HepG2 (cell line): Measurements from ENCODE around the gene CSDE1. TPM values are rescaled to one million over a fixed set of nuclear protein-coding genes. Genes with fewer than 3 reads are reported as not detected.

Source experiments
- AHR ChIP-seq: IDR thresholded peaks from 2 replicates; pipeline ENCODE4 v1.6.1; 2018; ENCODE audit warnings: missing genetic modification reagents, missing compliant biosample characterization
- DR1 ChIP-seq: sonication (generic); formaldehyde crosslinking; IDR thresholded peaks from 2 replicates; pipeline ENCODE4 v1.8.0; 2021; ENCODE audit warnings: mild to moderate bottlenecking, missing genetic modification reagents, inconsistent platforms
- FOXO4 ChIP-seq: sonication (generic); formaldehyde crosslinking; conservative IDR thresholded peaks from 2 replicates; pipeline ENCODE4 v1.8.1; 2023; ENCODE audit warnings: missing genetic modification reagents
- HNF4A ChIP-seq: sonication (generic); formaldehyde crosslinking; IDR thresholded peaks from 2 replicates; pipeline ENCODE4 v1.4.0; 2020; ENCODE audit warnings: missing genetic modification reagents
- KLF16 ChIP-seq, 2 experiments: sonication (generic) in 1 of 2; formaldehyde crosslinking in 1 of 2; IDR thresholded peaks; 2 replicates each; pipeline versions ENCODE4 v1.6.1 to v1.8.0; 2016 to 2023; ENCODE audit warnings: missing genetic modification reagents in 2 of 2, missing compliant biosample characterization in 1 of 2
- KMT2B ChIP-seq: IDR thresholded peaks from 2 replicates; pipeline ENCODE4 v1.6.1; 2016; ENCODE audit warnings: missing genetic modification reagents, missing compliant biosample characterization
- MAFF ChIP-seq: IDR thresholded peaks from 2 replicates; pipeline ENCODE4 v1.6.1; 2011; ENCODE audit warnings: low read depth, low read length, improper control_type of control experiment
- NFE2L1 ChIP-seq: sonication (generic); formaldehyde crosslinking; IDR thresholded peaks from 2 replicates; pipeline ENCODE4 v1.4.0; 2020; ENCODE audit warnings: missing genetic modification reagents, mild to moderate bottlenecking, borderline replicate concordance
- THAP11 ChIP-seq: IDR thresholded peaks from 2 replicates; pipeline ENCODE4 v1.6.1; 2016; ENCODE audit warnings: missing biosample characterization, missing genetic modification reagents
- THRA ChIP-seq: sonication (generic); formaldehyde crosslinking; IDR thresholded peaks from 2 replicates; pipeline ENCODE4 v1.4.0; 2020; ENCODE audit warnings: missing genetic modification reagents, borderline replicate concordance
- ZFY ChIP-seq: sonication (generic); formaldehyde crosslinking; IDR thresholded peaks from 2 replicates; pipeline ENCODE4 v1.4.0; 2020; ENCODE audit warnings: missing genetic modification reagents
- ZHX1 ChIP-seq: sonication (generic); formaldehyde crosslinking; IDR thresholded peaks from 2 replicates; pipeline ENCODE4 v1.8.1; 2022; ENCODE audit warnings: low read depth, mild to moderate bottlenecking, missing genetic modification reagents
- ZNF552 ChIP-seq: sonication (generic); formaldehyde crosslinking; IDR thresholded peaks from 2 replicates; pipeline ENCODE4 v1.9.0; 2022; ENCODE audit warnings: missing genetic modification reagents, mild to moderate bottlenecking, borderline replicate concordance
- ZNF563 ChIP-seq: sonication (generic); formaldehyde crosslinking; IDR thresholded peaks from 2 replicates; pipeline ENCODE4 v1.8.0; 2022; ENCODE audit warnings: mild to moderate bottlenecking, moderate library complexity, missing genetic modification reagents
- ZNF816 ChIP-seq: sonication (generic); formaldehyde crosslinking; IDR thresholded peaks from 2 replicates; pipeline ENCODE4 v1.8.0; 2022; ENCODE audit warnings: missing genetic modification reagents, mild to moderate bottlenecking, borderline replicate concordance
- ZZZ3 ChIP-seq: sonication (generic); formaldehyde crosslinking; IDR thresholded peaks from 2 replicates; pipeline ENCODE4 v1.4.0; 2020; ENCODE audit warnings: missing genetic modification reagents, mild to moderate bottlenecking, borderline replicate concordance
- polyA plus RNA-seq, 8 experiments: library from polyadenylated mRNA; depleted of rRNA in 3 of 8; stranded (reverse) in 7 of 8; unstranded in 1 of 8; fragments of >200 nt; fragmentation: Illumina TruSeq in 4 of 8; extraction: Trizol in 4 of 8; gene quantifications; 2 replicates each; pipeline versions ENCODE4 v1.2.1 to v1.2.3, GENCODE V29; 2011 to 2016; ENCODE audit warnings: low read depth in 4 of 8, missing spikeins in 1 of 8, mixed read lengths in 1 of 8; ENCODE audit not compliant: insufficient read depth in 1 of 8
- total RNA-seq, 5 experiments: library from RNA; depleted of rRNA; stranded (reverse); fragments of >200 nt; fragmentation: Illumina TruSeq; extraction: Trizol; gene quantifications; 2 replicates each; pipeline ENCODE4 v1.2.3, GENCODE V29; 2016; ENCODE audit warnings: low read depth in 1 of 5
- TF ChIP-seq, protein P1 (sequence below): IDR thresholded peaks from 2 replicates; pipeline ENCODE4 v1.6.1; 2016; ENCODE audit warnings: missing biosample characterization, missing genetic modification reagents, low read depth
- TF ChIP-seq, protein P2 (sequence below): IDR thresholded peaks from 2 replicates; pipeline ENCODE4 v1.6.1; 2016
- TF ChIP-seq, protein P3 (sequence below): sonication (generic); formaldehyde crosslinking; IDR thresholded peaks from 2 replicates; pipeline ENCODE4 v1.4.0; 2020; ENCODE audit warnings: mild to moderate bottlenecking, missing genetic modification reagents

The CSDE1 gene
- total and polyA plus RNA-seq, 2 of the 13 experiments (the other 11 are each of a cell fraction or from before 2014, with no cell fraction given) = 150 to 313 TPM

GRCh38 chr1:114669562-114670082, 88.2 kb downstream of the CSDE1 start, which contains the start of gene DENND2C (continued):
- TF ChIP-seq, protein P1, sequence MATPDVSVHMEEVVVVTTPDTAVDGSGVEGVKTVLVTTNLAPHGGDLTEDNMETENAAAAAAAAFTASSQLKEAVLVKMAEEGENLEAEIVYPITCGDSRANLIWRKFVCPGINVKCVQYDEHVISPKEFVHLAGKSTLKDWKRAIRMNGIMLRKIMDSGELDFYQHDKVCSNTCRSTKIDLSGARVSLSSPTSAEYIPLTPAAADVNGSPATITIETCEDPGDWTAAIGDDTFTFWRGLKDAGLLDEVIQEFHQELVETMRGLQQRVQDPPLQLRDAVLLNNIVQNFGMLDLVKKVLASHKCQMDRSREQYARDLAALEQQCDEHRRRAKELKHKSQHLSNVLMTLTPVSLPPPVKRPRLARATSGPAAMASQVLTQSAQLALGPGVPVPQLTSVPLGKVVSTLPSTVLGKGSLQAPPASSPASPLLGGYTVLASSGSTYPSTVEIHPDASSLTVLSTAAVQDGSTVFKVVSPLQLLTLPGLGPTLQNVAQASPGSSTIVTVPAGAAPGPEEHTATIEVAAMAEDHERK (CRISPR knock-in tag) = no peak
- TF ChIP-seq, protein P2, sequence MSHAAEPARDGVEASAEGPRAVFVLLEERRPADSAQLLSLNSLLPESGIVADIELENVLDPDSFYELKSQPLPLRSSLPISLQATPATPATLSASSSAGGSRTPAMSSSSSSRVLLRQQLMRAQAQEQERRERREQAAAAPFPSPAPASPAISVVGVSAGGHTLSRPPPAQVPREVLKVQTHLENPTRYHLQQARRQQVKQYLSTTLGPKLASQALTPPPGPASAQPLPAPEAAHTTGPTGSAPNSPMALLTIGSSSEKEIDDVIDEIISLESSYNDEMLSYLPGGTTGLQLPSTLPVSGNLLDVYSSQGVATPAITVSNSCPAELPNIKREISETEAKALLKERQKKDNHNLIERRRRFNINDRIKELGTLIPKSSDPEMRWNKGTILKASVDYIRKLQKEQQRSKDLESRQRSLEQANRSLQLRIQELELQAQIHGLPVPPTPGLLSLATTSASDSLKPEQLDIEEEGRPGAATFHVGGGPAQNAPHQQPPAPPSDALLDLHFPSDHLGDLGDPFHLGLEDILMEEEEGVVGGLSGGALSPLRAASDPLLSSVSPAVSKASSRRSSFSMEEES (CRISPR knock-in tag) = no peak
- TF ChIP-seq HNF4A (CRISPR knock-in tag) (no peak), NFE2L1 (CRISPR knock-in tag) (no peak), KLF16 (CRISPR knock-in tag; IDR thresholded peaks at IDR 0.05) (no peak), ZNF816 (CRISPR knock-in tag) (no peak), ZZZ3 (CRISPR knock-in tag) (0 out of 2 replicates have a peak, but pooled peaks have one; percentile 51), ZHX1 (CRISPR knock-in tag) (peak; percentile 49; the same call in 1 of the 2 replicates), ZFY (peak; percentile 41; the same call in 1 of the 2 replicates), KMT2B (no peak), FOXO4 (no peak), AHR (CRISPR knock-in tag) (0 out of 2 replicates have a peak, but pooled peaks have one; percentile 53), ZNF563 (CRISPR knock-in tag) (0 out of 2 replicates have a peak, but pooled peaks have one; percentile 46), DR1 (no peak), THRA (CRISPR knock-in tag) (no peak), MAFF (no peak), THAP11 (CRISPR knock-in tag) (no peak), ZNF552 (CRISPR knock-in tag) (no peak)
- TF ChIP-seq, protein P3, sequence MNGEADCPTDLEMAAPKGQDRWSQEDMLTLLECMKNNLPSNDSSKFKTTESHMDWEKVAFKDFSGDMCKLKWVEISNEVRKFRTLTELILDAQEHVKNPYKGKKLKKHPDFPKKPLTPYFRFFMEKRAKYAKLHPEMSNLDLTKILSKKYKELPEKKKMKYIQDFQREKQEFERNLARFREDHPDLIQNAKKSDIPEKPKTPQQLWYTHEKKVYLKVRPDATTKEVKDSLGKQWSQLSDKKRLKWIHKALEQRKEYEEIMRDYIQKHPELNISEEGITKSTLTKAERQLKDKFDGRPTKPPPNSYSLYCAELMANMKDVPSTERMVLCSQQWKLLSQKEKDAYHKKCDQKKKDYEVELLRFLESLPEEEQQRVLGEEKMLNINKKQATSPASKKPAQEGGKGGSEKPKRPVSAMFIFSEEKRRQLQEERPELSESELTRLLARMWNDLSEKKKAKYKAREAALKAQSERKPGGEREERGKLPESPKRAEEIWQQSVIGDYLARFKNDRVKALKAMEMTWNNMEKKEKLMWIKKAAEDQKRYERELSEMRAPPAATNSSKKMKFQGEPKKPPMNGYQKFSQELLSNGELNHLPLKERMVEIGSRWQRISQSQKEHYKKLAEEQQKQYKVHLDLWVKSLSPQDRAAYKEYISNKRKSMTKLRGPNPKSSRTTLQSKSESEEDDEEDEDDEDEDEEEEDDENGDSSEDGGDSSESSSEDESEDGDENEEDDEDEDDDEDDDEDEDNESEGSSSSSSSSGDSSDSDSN (CRISPR knock-in tag) = peak; percentile 68
